Stimulated activated CD8-positive, alpha-beta memory T cell treated with anti-CD3 and anti-CD28 coated beads, Interleukin-2, amount 100 ng/mL, for 1 hour (primary cell): ENCODE data around the gene BRPF1.

Experiments used
- DNase-seq, 2 donors: peaks; one replicate each; pipeline ENCODE4 v3.0.0-alpha.2; 2020; ENCODE audit warnings: low read depth in 2 of 2

The BRPF1 gene

GRCh38 chr3:9703736-9704346 lies 27.7 kb upstream of the BRPF1 start, which contains the start of gene CPNE9:
Gene CPNE9, plus strand, starts transcription at chr3:9703833. Its CDS starts 164 bp downstream, at chr3:9703997.
- no peak for DNase-seq

GRCh38 chr3:9704347-9705322 lies 26.9 kb upstream of the BRPF1 start:
- no peak for DNase-seq

- DNase-seq: no peak
Measured at GRCh38 chr3:9710174-9710739, 21.3 kb upstream of the BRPF1 start.

- DNase-seq: no peak
Measured at GRCh38 chr3:9712415-9712814, 19.1 kb upstream of the BRPF1 start.

- DNase-seq: no peak
Measured at GRCh38 chr3:9713142-9713541, 18.4 kb upstream of the BRPF1 start.

GRCh38 chr3:9715136-9715535 lies 16.4 kb upstream of the BRPF1 start:
- no peak for DNase-seq

- DNase-seq: no peak
Measured at GRCh38 chr3:9715764-9716437, 15.6 kb upstream of the BRPF1 start.

GRCh38 chr3:9716801-9717555 lies 14.6 kb upstream of the BRPF1 start:
- DNase-seq: no peak

GRCh38 chr3:9717563-9717962 lies 14.0 kb upstream of the BRPF1 start:
- no peak for DNase-seq

GRCh38 chr3:9718118-9718517 lies 13.4 kb upstream of the BRPF1 start:
- no peak for DNase-seq

- DNase-seq: no peak
Measured at GRCh38 chr3:9721015-9721699, 10.4 kb upstream of the BRPF1 start.

- no peak for DNase-seq
Measured at GRCh38 chr3:9721700-9722060, 9.9 kb upstream of the BRPF1 start.

GRCh38 chr3:9725775-9726515 lies 5.6 kb upstream of the BRPF1 start:
- DNase-seq: no peak

- DNase-seq: peak in 1 of 2 donors; percentile 28
Measured at GRCh38 chr3:9727041-9727595, 4.4 kb upstream of the BRPF1 start.

GRCh38 chr3:9727743-9728142 lies 3.8 kb upstream of the BRPF1 start:
- DNase-seq: no peak

GRCh38 chr3:9729419-9729818 lies 2.1 kb upstream of the BRPF1 start:
- DNase-seq: no peak

GRCh38 chr3:9730657-9731205 lies 804 bp upstream of the BRPF1 start:
- DNase-seq: no peak

- DNase-seq: peak in 1 of 2 donors; percentile 9
Measured at GRCh38 chr3:9732080-9732739, 675 bp downstream of the BRPF1 start.

GRCh38 chr3:9732740-9733115 lies 1.2 kb downstream of the BRPF1 start:
- DNase-seq: no peak
